GM21529 (cell line): ENCODE data around the gene PTMA.

Experiments used
- ATAC-seq: cut with Tn5 transposase; IDR thresholded peaks from one replicate; pipeline ENCODE4 v1.9.1; 2021; ENCODE audit not compliant: unreplicated experiment

Gene PTMA

GRCh38 chr2:231674587-231675338 lies 33.6 kb upstream of the PTMA start:
- peak; percentile 32 for ATAC-seq

- no peak for ATAC-seq
Observed at GRCh38 chr2:231676243-231676642, 32.1 kb upstream of the PTMA start.

- ATAC-seq = no peak
Observed at GRCh38 chr2:231677632-231678104, 30.7 kb upstream of the PTMA start.

DNA sequence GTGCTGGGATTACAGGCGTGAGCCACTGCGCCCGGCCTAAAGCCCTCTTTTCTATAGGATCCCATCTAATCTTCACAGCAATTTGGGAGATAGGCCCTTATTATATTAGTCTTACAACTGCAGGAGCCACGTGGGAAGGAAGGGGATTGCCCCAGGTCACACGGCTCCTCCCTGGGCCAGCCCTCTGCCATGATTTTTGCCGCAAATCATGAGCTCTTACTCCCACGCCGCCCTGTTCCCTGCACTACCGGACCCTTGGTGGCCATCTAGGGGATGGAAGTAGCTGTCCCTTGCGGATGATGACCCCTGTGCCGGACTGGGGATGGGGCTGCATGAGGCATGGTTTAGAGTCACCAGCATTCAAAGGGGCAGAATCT lies 28.4 kb upstream of the PTMA start:
- ATAC-seq = no peak

- no peak for ATAC-seq
Observed at GRCh38 chr2:231680285-231680991, 27.9 kb upstream of the PTMA start.

DNA sequence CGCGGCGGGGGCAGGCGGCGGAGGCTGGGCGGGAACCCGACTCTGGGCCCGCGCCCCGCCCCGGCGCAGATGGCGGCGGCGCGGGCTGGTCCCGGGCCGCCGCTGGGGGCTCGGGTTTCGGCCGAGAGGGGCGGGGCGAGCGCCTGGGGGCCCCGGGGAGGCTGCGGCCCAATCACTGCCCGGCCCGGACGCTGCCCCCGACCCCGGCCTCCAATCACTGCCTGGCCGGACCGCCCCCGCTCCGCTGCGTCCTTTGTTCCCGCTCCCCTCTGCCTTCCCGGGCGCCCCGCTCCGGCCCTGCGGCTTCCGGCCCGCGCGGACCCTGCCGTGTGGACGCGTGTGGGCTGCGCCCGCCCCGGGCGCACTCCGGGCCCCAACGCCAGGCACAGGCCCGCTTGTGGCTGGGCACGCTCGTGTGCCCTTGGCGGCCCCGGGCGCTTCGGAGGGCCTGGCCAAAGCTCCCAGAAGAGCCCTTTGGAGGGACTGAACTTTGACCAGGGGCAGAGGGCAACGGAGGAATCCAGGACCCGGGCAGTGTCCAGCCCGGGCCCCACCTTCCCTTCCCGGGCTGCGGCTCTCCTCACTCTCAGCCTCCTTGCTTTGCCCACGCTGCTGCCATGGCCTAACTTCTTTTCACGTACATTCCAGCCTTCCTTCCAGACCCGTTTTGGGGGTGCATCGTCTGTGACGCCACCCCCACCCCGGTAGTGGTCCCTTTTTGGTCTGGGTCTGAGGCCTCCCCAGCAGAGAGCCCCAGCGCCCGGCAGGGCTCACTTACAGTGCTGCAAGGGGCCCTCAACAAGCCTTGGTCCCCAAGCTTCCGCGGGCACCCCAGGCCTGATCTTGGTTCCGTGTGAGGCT lies 27.1 kb upstream of the PTMA start:
- peak; percentile 78 for ATAC-seq

DNA sequence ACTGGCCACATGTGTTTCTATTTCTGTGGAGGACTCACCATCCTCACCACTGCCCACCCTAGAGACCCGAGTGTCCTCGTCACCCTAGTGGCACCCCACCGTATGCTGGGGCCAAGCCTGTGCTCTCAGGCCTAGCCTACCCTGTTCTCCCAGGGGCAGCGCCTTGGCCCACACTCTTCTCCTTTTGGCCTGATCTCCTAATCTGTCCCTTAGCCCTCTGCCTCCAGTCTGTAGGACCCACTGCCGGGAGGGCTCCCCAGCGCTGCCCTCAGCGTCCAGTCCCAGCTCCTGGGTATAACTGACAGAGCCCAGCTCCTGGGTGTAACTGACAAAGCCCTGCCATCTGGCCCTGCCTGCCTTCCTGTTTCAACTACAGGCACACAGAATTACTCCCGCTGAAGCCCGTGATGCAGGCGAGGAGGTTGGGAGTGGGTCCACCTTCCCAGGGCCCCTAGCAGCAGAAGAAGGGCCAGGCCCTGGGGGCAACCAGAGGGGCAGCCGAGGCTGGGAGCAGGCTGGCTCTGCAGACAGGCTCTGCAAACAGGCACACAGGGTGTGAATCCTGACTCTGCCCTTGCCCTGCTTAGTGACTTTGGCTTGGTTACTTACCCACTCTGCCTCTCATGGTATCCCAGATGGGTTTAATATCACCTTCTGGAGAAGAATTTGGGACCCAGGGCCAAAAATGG lies 25.6 kb upstream of the PTMA start:
- ATAC-seq = no peak

GRCh38 chr2:231683292-231684235 lies 24.8 kb upstream of the PTMA start:
- ATAC-seq = no peak

DNA sequence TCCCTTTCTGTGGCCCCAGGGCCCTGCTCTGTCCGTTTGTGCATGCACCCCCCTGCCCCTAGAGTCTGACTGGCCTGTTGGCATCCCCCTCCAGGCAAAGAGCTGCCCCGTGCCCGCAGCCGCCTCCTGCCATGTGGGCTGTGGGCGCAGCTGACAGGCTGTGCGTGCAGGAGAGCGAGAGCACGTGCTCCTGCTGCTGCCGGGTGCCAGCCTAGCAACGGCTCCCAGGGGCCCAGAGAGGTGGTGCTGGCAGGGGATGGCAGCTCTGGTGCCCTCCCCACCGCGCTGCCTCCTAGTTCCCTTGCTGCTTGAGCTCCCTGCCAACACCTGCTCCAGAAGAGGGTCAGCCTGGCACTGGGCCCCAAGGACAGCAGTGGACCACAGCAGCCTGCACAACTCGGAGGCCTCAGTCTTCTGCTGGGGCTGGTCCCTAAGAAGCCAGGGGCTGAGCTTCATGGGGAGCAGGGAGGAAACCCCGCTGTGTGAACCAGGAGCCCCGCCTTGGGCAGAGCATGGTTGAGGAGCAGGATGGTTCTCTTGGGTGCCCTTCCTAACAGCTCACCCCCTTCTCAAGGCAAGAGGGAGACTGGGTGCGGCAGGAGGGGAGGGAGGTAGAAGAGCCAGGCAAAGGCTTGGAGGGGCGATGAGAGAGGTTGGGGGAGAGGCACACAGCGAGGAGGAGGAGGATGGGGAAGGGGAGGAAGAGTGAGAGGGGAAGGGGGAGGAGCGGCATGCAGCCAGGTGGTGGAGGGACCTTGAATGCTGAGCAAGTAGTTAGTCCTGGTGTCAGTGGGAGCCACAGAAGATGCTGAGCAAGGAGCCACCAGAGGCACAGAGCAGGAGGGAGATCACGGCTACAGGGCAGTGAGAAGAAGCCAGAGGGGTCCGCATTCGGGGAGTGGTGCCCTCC lies 23.8 kb upstream of the PTMA start:
- no peak for ATAC-seq

DNA sequence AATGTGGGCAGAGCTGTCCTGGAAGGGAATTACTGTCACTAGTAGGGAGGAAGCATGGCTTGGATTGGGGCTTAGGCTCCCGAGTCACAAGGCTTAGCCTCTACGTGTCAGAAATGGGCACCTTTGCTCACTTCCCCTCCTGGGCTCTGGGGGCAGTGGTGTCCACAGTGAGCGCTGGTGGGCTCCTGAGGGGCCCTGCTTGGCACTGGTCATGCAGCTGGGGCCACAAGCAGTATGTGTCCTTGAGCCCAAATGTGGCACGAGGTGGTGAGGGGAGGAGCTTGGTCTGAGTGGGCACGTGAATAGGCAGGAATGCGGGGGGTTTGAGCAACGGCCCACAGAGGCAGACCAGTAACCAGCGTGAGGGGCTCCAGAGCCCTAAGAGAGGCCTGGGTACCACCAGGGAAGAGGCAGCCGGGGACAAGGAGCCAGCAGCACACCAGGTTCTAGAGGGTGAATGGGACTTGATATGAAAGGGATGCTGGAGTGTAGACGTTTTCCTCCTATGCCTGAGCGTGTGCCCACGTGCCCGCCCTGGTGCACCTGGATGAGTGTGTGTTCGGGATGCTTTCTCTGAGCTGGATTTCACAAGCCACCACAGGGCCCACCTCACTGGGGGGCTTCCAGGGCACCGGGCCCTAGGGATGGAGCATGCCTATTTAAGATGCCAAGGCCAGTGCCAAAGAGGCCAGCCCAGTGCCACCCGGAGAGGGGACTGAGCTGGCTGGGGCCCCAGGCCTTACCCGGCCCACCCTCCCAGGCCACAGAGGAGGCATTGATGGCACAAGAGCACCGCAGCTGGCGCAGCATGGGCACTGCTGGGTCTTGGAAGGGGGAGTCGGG lies 22.8 kb upstream of the PTMA start:
- ATAC-seq = no peak

- no peak for ATAC-seq
Observed at GRCh38 chr2:231686192-231687100, 21.9 kb upstream of the PTMA start.

DNA sequence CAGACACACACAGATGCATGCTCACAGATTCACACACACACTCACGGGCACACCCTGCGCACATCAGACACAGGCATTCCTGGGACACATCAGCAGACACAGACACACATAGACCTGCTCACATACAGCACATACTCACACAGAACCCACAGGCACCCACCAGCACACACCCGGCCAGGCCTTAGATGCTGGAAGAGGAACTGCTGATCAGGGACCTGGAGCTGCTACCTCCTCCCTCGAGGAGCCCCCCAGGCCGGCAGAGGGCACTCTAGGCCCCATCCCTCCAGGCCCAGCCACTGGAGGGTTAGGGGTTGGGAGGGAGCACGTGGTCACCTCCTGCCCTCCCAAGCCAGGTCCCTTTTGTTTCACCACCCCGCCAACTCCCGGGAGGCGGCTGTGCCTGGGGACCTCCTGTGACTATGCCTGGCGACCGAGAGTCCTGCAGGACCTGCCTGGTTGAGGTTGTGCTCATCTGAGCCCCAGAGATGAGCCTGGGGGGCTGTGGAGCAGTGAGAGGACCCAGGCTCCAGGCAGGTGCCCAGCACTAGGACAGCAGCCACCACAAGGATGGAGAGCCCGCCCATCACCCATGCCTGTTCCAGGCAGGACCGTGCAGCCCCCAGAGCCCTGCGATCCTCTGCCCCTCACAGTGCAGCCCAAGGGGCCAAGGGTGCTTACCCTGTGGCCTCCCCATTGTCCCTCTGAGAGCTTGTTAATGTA lies 21.0 kb upstream of the PTMA start:
- ATAC-seq = peak; percentile 85

GRCh38 chr2:231687961-231688360 lies 20.4 kb upstream of the PTMA start:
- no peak for ATAC-seq

DNA sequence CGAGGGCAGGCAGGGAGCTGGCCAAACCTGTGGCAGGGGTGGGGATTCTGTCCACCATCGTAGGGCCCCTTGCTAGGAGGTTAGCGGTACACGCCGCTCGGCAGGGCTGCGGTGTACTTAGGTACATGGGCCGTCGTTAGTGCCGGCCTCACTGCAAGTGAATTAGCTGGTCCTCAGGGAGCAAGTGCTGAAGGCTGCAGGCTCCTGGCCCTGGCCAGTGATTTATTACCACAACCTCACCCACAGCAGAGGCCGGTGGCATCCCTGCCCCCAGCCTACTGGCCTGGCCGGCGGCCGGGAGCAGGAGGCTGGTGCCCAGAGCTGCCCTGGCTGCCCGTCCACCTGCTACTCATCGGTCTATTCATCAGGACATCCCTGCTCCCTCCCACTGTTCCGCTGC lies 19.6 kb upstream of the PTMA start:
- no peak for ATAC-seq

DNA sequence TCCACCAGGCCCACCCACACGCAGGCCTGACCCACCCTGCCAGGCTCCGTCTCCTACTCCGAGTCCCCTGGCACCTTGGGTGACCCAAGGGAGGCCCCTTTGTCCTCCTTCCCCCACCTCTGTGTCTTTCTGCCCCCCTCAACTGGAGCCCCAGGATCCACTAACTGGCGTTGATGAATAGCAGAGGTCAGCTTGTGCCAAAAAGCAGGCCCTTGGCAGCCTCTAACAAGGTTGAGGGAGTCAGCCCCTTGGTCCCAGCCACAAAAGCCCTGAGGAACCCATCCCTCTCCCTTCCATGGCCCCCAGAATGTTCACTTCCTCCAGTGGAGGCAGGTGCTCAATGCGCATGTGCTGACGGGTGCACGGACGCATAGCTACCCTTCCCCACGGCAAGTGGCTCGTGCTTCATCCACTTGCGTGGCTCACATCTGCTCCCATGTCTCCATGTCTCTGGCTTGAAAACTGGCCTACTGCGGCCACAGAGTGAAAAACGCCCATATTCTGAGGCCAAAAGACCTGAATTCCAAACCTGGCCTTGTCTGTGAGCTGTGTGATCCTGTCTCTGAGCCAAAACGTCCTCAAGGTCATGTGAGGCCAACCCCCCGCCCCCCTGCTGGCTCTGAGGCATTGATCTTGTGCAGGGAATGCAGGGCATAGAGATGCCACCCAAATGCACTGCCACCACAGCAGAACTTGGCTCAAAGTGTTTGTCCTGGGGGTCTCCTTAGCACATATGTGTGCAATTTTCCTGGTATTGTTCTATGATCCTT lies 19.0 kb upstream of the PTMA start:
- ATAC-seq = no peak
